HFF-Myc (cell line): ENCODE measurements around the gene FRS3.
A peak's percentile ranks its signal among the peaks of the same experiment; 100 is the strongest.

ENCODE experiments used
- DNase-seq: peaks from one replicate; pipeline ENCODE4 v3.0.0-alpha.2; 2011; ENCODE audit warnings: low read depth; ENCODE audit errors: extremely low read depth
- H3K4me3 ChIP-seq: replicated peaks from 2 replicates; pipeline ENCODE4 v1.5.1; 2011; ENCODE audit warnings: low read depth, mild to moderate bottlenecking, control low read depth, low read length
- CTCF ChIP-seq: IDR thresholded peaks from 2 replicates; pipeline ENCODE4 v1.5.1; 2012; ENCODE audit warnings: mild to moderate bottlenecking, low read depth, low read length, control low read depth; ENCODE audit errors: missing control alignments

FRS3 gene

GRCh38 chr6:41778895-41779294, 805 bp downstream of the FRS3 start:
- no peak for TF ChIP-seq CTCF
- no peak for DNase-seq
- H3K4me3 ChIP-seq = peak overlapping the region; percentile 57

- no peak overlapping the region for H3K4me3 ChIP-seq
- no peak for TF ChIP-seq CTCF
- DNase-seq = no peak
Observed at GRCh38 chr6:41777551-41778285, 2.0 kb downstream of the FRS3 start.

GRCh38 chr6:41775293-41775882, 4.3 kb downstream of the FRS3 start:
- TF ChIP-seq CTCF = no peak
- DNase-seq = no peak

GRCh38 chr6:41774841-41775240, 4.9 kb downstream of the FRS3 start:
- H3K4me3 ChIP-seq = no peak overlapping the region
- TF ChIP-seq CTCF = no peak
- DNase-seq = no peak

More at GRCh38 chr6:41775293-41775882, 4.3 kb downstream of the FRS3 start:
- no peak overlapping the region for H3K4me3 ChIP-seq

GRCh38 chr6:41771058-41771983, 8.4 kb downstream of the FRS3 start:
- no peak overlapping the region for H3K4me3 ChIP-seq
- TF ChIP-seq CTCF = no peak
- DNase-seq = no peak

- H3K4me3 ChIP-seq = no peak overlapping the region
- TF ChIP-seq CTCF = no peak
- no peak for DNase-seq
Observed at GRCh38 chr6:41770381-41771057, 9.2 kb downstream of the FRS3 start.
